ENCODE data around the gene ACTR2. TPM values are rescaled to one million over a fixed set of nuclear protein-coding genes. Genes with fewer than 3 reads are reported as not detected.
A peak's percentile ranks its signal among the peaks of the same experiment; 100 is the strongest.

The ACTR2 gene
- total RNA-seq, 1 experiment from 2014 or later = 263 TPM

DNA sequence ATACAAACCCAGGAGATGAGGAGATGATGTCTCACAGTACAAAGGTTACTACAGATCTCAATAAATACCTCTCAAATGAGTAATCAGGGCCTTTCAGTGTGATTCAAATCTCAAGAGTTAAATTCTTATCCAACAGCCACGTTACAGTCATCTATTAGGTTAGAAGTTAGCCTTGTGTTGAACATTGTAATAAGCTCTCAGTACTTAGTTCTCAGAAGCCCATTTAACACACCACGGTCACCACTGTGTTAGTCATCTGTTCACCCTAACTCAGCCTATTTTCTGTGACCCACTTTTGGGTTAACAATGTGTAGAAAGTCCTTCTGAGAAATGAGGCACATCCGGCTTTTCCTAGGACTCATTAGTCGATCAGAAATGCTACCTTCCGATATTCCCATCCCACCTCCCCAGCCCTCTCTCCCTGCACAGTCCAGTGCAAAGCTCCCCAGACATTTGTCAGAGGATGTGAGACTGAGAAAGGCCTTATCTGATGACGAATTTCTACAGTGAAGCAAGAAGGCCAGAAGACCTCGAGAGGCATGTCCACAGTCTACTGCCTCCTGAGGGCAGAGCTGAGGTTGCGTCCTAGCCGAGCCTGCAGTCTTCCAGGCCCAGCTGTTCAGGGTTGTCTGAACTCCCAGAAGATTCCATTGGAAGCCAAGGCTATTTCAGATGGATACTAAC lies 92.6 kb downstream of the ACTR2 start:
- no peaks in the 10 kb centered on the region for H3K27me3 Mint-ChIP-seq (ENCODE audit: insufficient read depth, unreplicated experiment)
- CTCF ChIA-PET = interaction anchor here (0.5 to 3.3 kb wide), 18 partner anchors 9 to 536 kb away, joined by 3 to 10 read pairs (median 3); no protein-coding TSS in a partner anchor
- peak overlapping the region; percentile 32 for H3K4me3 Mint-ChIP-seq (ENCODE audit: unreplicated experiment)
- H3K4me1 Mint-ChIP-seq (ENCODE audit: insufficient read depth, unreplicated experiment) = peaks cover 35% of the 10 kb centered on the region
- TF ChIP-seq, protein P1, sequence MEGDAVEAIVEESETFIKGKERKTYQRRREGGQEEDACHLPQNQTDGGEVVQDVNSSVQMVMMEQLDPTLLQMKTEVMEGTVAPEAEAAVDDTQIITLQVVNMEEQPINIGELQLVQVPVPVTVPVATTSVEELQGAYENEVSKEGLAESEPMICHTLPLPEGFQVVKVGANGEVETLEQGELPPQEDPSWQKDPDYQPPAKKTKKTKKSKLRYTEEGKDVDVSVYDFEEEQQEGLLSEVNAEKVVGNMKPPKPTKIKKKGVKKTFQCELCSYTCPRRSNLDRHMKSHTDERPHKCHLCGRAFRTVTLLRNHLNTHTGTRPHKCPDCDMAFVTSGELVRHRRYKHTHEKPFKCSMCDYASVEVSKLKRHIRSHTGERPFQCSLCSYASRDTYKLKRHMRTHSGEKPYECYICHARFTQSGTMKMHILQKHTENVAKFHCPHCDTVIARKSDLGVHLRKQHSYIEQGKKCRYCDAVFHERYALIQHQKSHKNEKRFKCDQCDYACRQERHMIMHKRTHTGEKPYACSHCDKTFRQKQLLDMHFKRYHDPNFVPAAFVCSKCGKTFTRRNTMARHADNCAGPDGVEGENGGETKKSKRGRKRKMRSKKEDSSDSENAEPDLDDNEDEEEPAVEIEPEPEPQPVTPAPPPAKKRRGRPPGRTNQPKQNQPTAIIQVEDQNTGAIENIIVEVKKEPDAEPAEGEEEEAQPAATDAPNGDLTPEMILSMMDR (IDR thresholded peaks at IDR 0.05; ENCODE audit: unreplicated experiment) = peak; percentile 24
- no peaks in the 10 kb centered on the region for H3K36me3 Mint-ChIP-seq (ENCODE audit: insufficient read depth, unreplicated experiment)
- BruUV-seq (replicated peaks) = TSS peak; percentile 39
- peak; percentile 64 for DNase-seq (ENCODE audit: unreplicated experiment)
- peak overlapping the region; percentile 67 for H3K27ac Mint-ChIP-seq (ENCODE audit: low read depth, unreplicated experiment)
- POLR2A ChIA-PET = interaction anchor here (0.5 to 4.2 kb wide), 26 partner anchors 10 to 247 kb away, joined by 3 to 50 read pairs (median 4); partner anchors contain the start of genes ACTR2 and SPRED2
- H3K9me3 Mint-ChIP-seq (ENCODE audit: unreplicated experiment) = no peaks in the 10 kb centered on the region
- intact Hi-C loops (cut with micrococcal nuclease) = loop anchor here (2.0 kb wide), 3 partner anchors 47 to 63 kb away; no protein-coding TSS in a partner anchor

Other genes starting within 250 kb of the ACTR2 start
- gene SLC1A4, start 238.4 kb upstream of the ACTR2 start, total RNA-seq (2022) = 29.6 and 36.0 TPM in 2 replicates
- gene CEP68, start 171.4 kb upstream of the ACTR2 start, total RNA-seq (2022) = 5.4 and 7.2 TPM in 2 replicates
- 128 and 131 TPM in 2 replicates for gene RAB1A, start 97.7 kb upstream of the ACTR2 start, total RNA-seq (2022)
- gene SPRED2, start 204.8 kb downstream of the ACTR2 start, total RNA-seq (2022) = 38.1 and 38.6 TPM in 2 replicates